GM21367 (cell line): Measurements from ENCODE around the gene HOXC9.

Experiments used
- ATAC-seq: cut with Tn5 transposase; IDR thresholded peaks from one replicate; pipeline ENCODE4 v1.9.1; 2021; ENCODE audit not compliant: unreplicated experiment

The HOXC9 gene

DNA sequence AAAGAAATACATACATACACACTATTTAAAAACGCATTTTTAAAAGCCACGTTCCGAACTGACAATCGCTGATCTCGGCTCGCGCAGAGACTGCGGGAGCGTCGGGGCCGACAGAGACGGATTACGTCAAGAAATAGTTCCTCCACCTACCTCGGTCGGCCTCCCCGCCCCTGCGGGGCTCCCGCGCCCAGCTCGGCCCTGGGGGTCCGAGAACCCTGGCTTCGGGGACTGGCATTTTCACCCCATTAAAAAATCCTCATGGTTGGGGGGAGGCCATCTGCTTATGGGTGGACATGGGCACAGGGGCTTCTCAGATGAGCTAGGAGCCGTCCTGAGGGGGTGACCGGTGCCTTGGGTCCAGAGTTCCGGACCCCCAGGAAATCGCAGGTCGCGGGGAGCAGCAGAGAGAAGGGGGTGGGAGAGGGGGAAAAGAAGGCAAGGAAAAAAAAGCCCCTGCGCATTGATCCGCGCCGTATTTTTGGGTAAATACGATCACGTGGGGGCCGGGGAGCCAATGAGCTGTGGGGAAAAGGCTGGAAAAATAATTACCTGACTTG is 324 bp upstream of the HOXC9 start:
- no peak for ATAC-seq

DNA sequence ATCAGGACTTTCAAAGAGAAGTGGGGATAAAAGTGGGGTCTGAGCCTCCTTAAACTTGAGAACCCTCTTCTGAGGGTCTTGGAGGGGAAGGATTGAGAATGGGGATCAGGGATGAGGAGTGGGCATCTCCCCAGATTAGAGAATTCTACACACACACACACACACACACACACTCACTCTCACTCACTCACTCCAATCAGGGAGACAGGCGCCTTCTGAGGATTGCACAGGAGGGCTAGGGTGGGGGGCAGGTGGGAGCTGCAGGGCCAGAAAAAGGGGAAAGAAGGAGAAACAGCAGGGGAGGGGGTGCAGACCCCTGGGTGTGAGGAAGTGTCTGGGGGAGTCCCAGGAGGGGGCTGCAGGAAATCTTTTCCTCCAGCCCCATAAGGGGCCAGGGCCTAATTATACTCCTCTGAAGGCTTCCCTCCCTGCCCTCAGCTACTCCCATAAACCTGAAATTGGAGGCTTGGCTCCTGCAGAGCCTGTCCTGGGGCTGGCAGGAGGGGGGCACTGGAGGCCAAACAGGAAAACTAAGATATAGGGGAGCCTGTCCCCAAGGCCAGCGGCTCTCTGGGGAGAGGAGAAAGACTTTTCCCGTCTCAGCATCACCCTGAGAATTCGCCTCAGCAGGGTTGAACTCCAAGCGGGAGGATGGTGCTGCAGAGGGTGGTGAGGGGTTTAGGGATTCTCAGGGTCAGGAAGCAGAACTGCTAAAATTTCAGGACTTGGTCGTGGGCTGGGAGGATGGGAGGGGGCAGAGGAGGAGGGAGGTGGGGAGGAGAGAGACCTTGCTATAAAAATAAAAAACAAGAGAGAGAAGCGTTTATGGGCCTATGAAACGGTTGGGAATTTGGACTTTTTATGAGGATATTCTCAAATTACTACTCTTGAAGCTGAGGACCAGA is 1.6 kb downstream of the HOXC9 start:
- no peak for ATAC-seq

DNA sequence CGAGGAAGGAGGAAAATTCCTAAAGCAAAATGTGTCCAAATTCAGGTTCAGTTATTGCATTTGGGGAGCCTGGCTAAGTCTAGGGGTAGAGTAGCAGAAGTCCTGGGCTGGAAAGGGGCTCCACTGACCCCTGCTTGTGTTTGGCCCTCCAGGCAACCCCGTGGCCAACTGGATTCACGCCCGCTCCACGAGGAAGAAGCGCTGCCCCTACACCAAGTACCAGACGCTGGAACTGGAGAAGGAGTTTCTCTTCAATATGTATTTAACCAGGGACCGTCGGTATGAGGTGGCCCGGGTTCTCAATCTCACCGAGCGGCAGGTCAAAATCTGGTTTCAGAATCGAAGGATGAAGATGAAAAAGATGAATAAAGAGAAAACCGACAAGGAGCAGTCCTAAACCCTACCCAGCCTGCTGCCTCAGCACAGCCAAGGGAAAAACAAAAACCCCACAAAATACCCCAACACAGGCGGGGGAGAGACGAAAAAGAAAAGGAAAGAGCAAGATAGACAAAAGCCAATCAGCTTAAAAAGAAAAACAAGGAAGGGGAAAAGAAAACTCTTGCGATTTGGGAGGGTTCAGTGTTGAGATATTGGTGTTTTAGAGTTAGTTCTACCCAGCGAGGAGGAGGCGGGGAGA is 2.4 kb downstream of the HOXC9 start:
- no peak for ATAC-seq

DNA sequence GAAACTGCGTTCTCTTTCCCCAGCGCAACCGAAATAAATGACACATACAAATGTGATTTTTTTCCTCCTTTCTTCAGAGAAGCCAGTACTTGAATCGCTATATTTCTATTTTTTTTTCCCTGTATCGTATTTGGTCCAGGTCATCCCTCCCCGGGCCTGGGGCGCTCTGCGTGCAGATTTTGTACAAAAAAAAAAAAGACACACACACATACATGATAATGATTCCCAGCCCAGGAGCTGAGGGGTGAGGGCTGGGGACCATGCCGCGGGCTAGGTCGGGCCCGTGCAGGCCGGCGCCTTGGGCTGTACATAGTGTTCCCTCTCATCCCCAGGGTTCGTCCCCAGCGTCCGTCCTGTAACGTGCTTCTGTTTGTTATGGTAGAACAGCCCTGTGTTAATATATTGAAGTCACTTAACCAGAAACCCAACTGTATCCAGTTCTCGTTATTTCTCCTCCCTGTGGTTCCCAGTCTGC is 3.0 kb downstream of the HOXC9 start:
- ATAC-seq = no peak

DNA sequence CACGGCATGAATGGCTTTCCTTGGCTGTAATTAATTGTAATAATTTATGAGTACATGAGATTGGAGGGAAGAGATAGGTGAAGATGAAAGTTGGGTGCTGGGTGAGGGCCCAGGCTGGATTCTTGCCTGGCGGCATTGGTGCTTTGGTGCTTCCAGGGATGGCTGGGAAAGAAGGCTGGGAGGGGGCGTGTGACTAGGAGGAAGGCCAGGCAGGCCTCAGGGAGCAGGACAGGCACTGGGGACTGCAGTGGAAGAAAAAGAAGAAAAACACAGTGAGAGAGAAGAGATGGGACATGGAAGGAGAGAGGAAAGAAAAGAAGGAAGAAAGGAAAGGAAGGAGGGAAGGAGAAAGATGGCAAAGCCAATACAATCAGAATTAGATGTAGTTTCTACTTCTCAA is 3.7 kb downstream of the HOXC9 start:
- ATAC-seq = no peak

DNA sequence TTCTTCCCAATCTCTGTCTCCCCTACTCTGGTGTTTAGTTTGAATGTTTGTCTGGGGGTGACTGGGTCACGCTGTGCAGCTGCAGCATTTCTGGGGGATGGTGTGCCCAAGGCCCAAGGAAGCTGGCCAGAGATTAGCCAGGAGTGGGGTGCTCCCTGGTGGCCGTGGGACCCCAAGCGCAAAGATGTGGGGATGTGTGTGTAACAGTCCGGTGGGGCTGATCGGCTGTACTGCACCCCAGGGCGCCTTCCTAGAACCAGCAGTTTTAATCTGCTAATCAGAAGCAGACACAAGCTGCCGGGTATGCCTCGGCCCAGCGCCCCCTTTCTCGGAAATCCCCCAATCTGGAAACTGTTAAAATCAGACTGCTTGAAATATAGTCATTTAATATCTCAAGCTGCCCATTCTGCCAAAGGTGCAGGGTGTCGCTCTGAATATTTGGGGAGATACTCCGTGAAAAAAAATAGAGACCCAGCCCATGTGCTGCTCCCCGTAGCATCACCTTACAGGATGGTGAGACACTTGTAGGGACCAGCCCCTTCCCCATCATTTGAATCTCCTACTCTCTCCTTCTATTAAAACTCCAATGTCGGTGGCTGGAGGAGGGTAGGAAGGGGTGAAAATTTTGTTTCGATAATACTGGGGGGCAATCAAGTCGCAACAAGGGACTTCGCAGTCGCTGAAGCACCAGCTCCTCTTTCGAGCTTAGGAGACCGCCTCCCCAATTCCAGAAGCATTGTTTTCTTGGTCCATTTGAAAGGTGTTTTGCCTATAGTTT is 4.3 kb downstream of the HOXC9 start:
- no peak for ATAC-seq

DNA sequence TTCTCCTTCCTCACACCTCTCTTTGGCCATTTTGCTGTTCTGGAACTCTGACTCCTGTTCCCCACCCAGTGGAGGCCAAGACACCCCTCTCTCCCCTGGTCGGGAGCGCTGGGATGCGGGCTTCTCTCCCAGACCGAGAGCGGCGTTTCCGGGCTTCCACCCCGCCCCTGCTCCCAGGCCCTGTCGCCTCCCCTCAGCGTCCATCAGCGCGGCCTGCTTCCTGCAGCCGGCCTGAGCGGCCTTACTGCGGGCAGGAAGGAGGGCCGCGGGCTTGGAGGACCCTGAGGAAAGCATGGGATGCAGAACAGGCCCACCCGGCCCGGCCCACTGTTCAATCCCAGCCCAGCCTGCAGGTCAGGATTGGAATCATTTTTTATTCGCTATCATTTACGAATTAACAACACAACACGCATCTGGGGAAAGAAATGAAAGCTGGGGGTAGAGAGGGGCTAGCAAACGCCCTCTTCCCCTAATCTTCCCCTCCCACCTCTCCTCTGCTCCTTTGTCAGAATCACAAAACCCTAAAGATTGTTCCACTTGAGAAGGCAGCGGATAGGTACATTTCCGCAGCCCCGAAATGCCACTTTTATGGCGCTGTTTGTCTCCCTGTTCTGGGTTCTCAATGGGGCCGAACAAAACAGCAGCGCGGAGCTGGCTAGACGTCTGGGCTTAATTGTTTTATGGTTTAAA is 5.0 kb downstream of the HOXC9 start:
- ATAC-seq = no peak

DNA sequence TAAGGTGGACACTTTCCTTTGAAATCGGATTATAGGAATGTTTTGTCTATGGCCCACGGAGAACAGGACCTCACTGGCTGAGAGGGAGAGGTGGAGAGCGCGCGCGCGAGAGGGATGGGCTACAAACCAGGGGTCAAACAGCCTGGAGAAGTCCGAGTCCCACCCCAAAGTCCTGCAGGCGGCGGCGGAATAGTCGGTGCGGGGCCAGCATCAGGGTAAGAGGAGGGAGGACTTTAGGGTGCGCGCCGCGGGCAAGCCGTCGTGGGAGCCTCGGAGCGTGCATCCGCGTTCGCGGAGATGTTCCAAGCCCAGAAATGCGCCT is 5.5 kb downstream of the HOXC9 start:
- no peak for ATAC-seq

DNA sequence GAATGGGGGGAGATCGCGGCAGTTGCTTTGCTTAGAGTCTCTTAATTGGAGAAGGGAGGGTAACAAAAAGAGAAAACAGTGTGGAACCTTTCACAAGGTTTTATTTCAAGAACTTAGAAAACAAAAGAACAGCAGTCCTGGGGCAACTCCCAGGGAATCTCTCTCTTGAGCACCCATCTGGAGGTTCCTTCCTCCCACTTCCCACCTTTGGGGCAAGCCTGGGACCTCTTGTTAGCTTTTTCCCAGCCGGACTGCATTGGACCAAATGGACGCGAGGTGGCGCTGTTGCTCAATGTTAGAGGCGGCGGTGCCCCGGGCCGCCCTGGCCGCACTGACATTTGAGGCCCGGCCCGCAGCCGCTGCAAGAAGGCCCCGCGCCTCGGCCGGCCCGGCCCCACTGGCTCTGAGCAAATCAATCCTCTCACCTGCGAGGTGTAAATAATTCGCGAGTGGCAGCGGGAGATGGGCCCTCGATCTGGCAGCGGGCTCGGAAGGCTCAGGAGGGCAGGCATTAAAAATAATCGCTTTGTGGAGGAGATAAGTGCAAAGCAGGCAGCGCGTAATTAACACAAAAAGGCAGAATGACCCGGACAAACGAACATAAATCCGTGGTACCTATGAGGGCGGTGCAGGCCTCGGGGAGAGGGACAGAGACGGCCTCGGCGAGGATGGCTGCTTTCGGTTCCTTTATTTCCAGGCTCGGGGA is 6.0 kb downstream of the HOXC9 start:
- ATAC-seq = no peak

DNA sequence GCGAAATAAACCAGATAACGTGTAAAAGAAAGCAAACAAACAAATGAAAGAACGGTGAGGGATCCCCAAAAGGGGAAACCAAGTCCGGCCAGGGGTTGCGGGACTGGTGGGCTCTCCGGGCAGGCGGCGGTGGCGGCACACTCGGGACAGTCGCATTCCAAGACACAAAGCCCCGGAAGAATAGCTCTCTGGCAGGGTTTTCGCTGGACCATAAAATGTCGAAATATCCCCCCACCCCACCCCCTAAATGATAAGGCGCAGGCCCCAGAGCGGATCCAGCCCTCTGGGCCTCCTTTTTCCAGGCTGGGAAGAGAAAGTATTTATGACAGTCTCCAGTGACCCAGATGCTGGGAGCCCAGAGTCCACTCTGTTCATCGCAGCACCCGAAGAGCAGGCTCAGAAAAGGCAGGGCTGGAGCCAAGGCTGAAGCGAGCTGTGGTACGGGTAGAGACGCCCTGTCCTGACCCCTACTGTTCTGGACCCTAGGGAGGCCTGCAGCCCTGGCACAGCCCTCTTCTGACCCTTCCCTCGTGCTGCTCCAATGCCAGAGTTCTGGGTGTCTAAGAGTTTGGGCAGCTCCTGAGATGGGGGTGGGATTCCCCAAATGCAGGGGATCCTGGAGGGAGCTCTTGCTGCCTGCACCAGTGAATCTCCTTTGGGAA is 6.7 kb downstream of the HOXC9 start:
- no peak for ATAC-seq

DNA sequence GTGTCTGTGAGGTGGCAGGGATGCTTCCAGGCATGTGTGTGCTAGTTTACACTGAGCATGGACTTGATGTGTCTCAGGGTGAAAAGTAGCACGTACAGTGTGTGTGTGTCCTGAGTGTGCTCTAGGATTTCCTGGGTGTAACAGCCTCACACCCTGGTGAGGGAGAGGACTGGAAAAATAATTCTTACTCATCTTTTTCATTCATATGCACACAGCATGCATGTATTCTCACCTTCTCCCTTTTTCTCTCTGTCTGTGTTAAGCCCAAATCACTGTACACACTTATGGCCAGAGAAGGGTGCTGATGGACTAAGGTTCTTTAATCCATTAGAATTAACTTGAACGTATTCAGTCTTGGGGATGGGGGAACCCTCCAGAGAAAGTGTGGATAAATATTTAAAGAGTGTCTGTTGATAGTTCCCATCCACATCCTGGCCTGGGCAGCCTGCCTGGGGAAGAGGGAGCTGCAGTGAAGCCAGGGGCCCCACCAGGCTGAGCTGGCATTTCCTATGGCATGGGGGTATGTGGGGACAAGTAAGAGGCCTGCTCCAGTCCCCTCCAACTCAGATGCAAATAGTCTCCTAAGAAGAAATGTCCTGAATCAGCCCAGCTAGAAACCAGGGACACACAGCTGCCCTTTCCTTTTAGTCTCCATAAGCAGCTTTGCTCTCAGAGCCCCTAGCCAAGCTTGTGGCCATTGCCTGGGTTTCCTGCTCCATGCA is 7.7 kb downstream of the HOXC9 start:
- ATAC-seq = no peak

DNA sequence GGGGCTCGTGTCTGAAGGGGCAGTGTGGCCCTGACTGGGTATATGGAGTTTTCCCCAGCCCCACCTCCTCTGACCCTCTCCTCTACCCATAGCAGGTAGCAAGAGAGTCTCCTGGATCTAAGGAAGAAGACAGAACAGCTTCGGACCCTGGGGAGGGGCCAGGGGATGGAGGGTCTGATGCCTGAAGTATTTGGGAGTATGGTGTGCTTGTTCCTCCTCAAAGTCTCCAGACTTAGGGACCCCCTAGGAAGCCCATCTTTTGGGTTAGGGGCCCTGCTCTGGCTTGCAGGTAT is 8.2 kb downstream of the HOXC9 start:
- no peak for ATAC-seq

DNA sequence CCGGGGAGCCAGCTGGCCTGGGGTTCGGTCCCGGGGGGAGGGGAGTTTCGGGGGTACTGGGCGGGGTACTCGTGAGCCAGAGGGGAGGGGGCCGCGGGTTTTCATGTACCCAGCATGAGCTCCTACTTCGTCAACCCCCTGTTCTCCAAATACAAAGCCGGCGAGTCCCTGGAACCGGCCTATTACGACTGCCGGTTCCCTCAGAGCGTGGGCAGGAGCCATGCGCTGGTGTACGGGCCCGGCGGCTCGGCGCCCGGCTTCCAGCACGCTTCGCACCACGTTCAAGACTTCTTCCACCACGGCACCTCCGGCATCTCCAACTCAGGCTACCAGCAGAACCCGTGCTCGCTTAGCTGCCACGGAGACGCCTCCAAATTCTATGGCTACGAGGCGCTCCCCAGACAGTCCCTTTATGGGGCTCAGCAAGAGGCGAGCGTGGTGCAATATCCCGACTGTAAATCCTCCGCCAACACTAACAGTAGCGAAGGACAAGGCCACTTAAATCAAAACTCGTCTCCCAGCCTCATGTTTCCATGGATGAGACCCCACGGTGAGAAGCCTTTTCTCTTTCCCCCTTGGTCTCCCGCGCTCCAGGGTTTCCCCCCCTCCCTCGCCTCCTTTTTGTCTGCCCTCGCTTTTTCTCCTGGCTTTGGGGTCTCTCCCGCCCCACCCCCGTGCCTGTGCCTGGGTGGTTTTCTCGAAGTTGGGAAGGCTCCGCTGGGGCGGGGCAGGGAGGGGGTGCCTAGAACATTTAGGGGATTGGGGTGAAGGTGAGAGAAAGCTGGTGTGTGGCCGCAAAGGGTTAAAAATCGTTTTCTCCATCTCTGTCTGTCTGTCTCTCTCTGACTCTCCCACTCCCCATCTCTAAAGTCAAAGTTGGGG is 9.5 kb downstream of the HOXC9 start:
- no peak for ATAC-seq

DNA sequence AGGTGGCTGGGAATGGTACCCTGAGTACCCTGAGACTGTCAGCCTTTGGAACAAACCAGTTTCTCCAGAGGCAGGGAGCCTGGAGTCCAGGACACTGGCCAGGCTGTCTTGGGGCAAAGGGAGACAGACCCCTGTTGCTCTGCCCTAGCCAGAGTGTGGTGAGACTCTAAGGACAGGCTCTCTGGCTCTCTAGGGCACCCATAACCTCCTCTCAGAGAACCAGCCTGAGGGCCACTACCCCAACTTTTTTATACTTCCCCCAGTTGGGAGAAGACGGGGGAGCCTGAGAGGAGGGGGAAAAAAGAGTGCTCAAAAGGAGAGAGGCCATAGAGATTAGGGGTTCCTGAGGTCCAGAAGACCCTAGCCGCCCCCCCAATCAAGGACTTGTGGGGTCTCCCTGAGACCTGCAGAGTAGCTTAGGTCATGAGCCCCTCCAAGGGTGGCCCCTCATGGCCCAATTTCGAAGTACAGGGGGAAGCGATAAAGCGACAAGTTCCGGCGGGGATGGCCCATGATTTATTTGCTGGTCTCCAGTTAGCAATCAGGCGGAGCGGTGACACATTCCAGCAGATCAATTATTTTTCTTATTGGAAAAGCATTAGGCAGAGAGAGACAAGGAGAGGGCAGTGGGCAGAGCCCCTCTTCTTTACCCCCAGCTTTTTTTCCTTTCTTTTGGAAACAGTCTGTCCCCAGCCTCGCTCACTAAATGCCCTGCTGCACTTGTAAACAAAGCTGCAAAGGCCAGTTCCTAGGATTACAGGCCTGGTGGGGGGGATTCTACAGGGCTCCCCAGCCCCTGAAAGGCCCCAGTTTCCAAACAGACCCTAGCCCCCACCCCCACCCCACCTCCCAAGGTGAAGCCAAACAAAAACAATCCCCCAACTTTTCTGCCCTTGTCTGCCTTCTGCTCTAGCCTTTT is 10.4 kb downstream of the HOXC9 start:
- no peak for ATAC-seq

DNA sequence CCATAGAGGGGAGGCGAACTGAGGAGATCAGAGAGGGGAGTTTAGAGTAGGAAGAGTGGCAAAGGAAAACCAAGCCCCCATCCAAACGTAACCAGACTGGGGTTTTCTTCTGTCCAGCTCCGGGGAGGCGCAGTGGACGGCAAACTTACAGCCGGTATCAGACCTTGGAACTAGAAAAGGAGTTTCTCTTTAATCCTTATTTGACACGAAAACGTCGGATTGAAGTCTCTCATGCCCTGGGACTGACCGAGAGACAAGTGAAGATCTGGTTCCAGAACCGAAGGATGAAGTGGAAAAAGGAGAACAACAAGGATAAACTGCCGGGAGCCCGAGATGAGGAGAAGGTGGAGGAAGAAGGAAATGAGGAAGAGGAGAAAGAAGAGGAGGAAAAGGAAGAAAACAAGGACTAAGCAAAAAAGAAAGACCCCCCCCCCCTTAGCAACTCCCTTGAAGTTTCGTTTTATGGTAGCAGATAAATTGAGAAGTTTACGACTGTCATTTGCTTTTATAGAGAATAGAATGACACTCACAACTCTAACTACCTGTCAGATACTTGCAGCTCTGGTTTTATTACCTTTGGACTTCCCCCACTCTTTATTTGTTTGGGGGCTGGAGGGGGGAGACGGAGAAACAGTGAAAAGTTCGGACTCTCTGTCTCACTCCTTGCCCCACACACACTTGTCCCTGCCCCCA is 11.2 kb downstream of the HOXC9 start:
- ATAC-seq = no peak

DNA sequence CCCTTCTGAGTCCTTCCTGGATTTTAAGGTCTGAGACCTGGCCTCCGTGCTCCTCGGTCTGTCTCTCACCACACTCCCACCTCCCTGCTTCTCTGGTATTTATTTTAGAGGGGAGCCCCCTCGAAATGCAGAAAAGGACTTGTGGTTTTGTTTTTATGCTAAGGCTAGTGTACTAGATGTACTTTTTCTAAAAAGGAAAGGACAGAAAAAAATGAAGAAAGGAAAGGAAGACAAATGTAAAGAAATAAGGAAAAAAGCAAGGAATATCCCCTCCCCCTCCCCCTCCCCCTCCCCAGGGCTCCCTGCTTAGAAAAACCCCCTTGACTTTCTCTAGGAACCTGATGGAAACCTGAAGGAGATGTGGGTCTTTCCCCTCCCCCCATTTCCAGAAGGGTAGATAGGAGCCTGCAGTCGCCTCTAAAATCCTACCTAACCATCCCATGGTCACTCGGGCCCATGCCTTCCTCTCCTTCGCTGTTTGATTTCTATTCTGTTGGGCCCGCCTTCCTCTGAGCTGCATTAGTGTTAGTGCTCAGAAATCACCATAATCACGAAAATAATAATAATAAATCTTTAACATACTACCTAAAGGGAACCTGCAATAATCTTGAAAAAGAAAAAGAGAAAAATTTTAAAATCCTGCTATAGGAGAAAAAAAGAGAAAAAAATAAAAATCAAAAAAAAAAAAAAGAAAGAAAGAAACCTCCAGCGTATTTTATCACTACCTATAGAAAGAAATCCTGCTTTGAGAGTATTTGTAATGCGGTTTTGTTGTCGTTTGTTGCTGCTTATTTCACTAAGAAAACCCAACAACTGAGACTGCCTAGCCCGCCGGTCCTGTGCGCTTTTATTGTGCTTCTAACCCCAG is 11.9 kb downstream of the HOXC9 start:
- ATAC-seq = no peak
